Gastrocnemius medialis (tissue), 4 donors: Measurements from ENCODE around the gene SCN5A.

ENCODE experiments used
- CTCF ChIP-seq, 5 experiments: fragments of 450-650 bp in 3 of 5; fragments of 200-600 bp in 2 of 5; sonication (generic) in 2 of 5; IDR thresholded peaks in 4 of 5; conservative IDR thresholded peaks in 1 of 5; 1 replicate in 4 of 5; 2 replicates in 1 of 5; pipeline ENCODE4 v1.5.1; 2016 to 2019; ENCODE audit warnings: antibody characterized with exemption in 5 of 5, mild to moderate bottlenecking in 3 of 5, moderate library complexity in 3 of 5
- POLR2A ChIP-seq, 2 donors: fragments of 450-650 bp; IDR thresholded peaks; one replicate each; pipeline ENCODE4 v1.6.1; 2017; ENCODE audit warnings: antibody characterized with exemption in 2 of 2, mild to moderate bottlenecking in 2 of 2, moderate library complexity in 2 of 2

- TF ChIP-seq CTCF (IDR thresholded peaks at IDR 0.05 in 4 of 5, conservative IDR thresholded peaks at IDR 0.05 in 1 of 5), result no peak
- TF ChIP-seq POLR2A (IDR thresholded peaks at IDR 0.05), result no peak
These were observed 38.6 kb downstream of the SCN5A start for GRCh38 chr3:38610934-38611333.
